Kidney capillary endothelial cell (primary cell): ENCODE results near the gene USP17L13.
"Not testable (repeated sequence)": the region's sequence is repeated elsewhere in the genome, so short reads cannot be mapped to it uniquely, and the experiment has no call there.

Source experiments
- DNase-seq: peaks from one replicate; pipeline ENCODE4 v3.0.0-alpha.2; 2018; ENCODE audit warnings: low spot score

USP17L13 gene

GRCh38 chr4:9224596-9224995 is at the start of gene USP17L13:
Gene USP17L13, plus strand, starts transcription at chr4:9224896. Its CDS starts 0 bp downstream, at chr4:9224896.
- not testable (repeated sequence) for DNase-seq

GRCh38 chr4:9210357-9210756 is 14.3 kb upstream of the USP17L13 start, which contains the start of gene USP17L10:
Gene USP17L10, plus strand, starts transcription at chr4:9210657. Its CDS starts 0 bp downstream, at chr4:9210657.
- DNase-seq: not testable (repeated sequence)

GRCh38 chr4:9214701-9215100 is 10.0 kb upstream of the USP17L13 start:
- not testable (repeated sequence) for DNase-seq

- DNase-seq: not testable (repeated sequence)
Observed at GRCh38 chr4:9215105-9215504, 9.6 kb upstream of the USP17L13 start, which contains the start of gene USP17L11. Gene USP17L11, plus strand, starts transcription at chr4:9215405. Its CDS starts 0 bp downstream, at chr4:9215405.

- DNase-seq: not testable (repeated sequence)
Observed at GRCh38 chr4:9219852-9220251, 4.8 kb upstream of the USP17L13 start, which contains the start of gene USP17L12. Gene USP17L12, plus strand, starts transcription at chr4:9220152. Its CDS starts 0 bp downstream, at chr4:9220152.

GRCh38 chr4:9230249-9230648 is 5.6 kb downstream of the USP17L13 start:
- DNase-seq: not testable (repeated sequence)

GRCh38 chr4:9234085-9234484 is 9.4 kb downstream of the USP17L13 start, which contains the start of gene USP17L15:
Gene USP17L15, plus strand, starts transcription at chr4:9234385. Its CDS starts 0 bp downstream, at chr4:9234385.
- DNase-seq: not testable (repeated sequence)

- DNase-seq: not testable (repeated sequence)
Observed at GRCh38 chr4:9238461-9238860, 13.8 kb downstream of the USP17L13 start.

GRCh38 chr4:9243579-9243978 is 18.9 kb downstream of the USP17L13 start, which contains the start of gene USP17L17:
Gene USP17L17, plus strand, starts transcription at chr4:9243879. Its CDS starts 0 bp downstream, at chr4:9243879.
- DNase-seq: not testable (repeated sequence)

- DNase-seq: not testable (repeated sequence)
Observed at GRCh38 chr4:9247953-9248680, 23.4 kb downstream of the USP17L13 start, which contains the start of gene USP17L18. Gene USP17L18, plus strand, starts transcription at chr4:9248630. Its CDS starts 0 bp downstream, at chr4:9248630.

GRCh38 chr4:9253078-9253477 is 28.4 kb downstream of the USP17L13 start, which contains the start of gene USP17L19:
Gene USP17L19, plus strand, starts transcription at chr4:9253378. Its CDS starts 0 bp downstream, at chr4:9253378.
- not testable (repeated sequence) for DNase-seq

- DNase-seq: not testable (repeated sequence)
Observed at GRCh38 chr4:9257824-9258223, 33.1 kb downstream of the USP17L13 start, which contains the start of gene USP17L20. Gene USP17L20, plus strand, starts transcription at chr4:9258124. Its CDS starts 0 bp downstream, at chr4:9258124.

GRCh38 chr4:9262572-9262971 is 37.9 kb downstream of the USP17L13 start, which contains the start of gene USP17L21:
Gene USP17L21, plus strand, starts transcription at chr4:9262872. Its CDS starts 0 bp downstream, at chr4:9262872.
- DNase-seq: not testable (repeated sequence)

- DNase-seq: not testable (repeated sequence)
Observed at GRCh38 chr4:9267319-9267718, 42.6 kb downstream of the USP17L13 start, which contains the start of gene USP17L22. Gene USP17L22, plus strand, starts transcription at chr4:9267619. Its CDS starts 0 bp downstream, at chr4:9267619.

- not testable (repeated sequence) for DNase-seq
Observed at GRCh38 chr4:9271719-9272118, 47.0 kb downstream of the USP17L13 start.
